Calu3 (cell line): ENCODE measurements around the gene CSPG4. TPM values are rescaled to one million over a fixed set of nuclear protein-coding genes. Genes with fewer than 3 reads are reported as not detected.

Source experiments
- BruUV-seq: library from RNA; stranded (reverse); fragments of 400-500 nt; replicated peaks from 2 replicates; lab custom pipeline; 2021; lab: Mats Ljungman, UMichigan
- CTCF ChIA-PET: fragments of 300-600 bp; sonication (Branson Sonifier 250); formaldehyde crosslinking; loops from one replicate; lab custom pipeline; 2022; ENCODE audit warnings: antibody characterized with exemption; lab: Charles Lee
- DNase-seq: peaks from one replicate; pipeline ENCODE4 v3.0.0; 2022
- H3K27ac Mint-ChIP-seq: one replicate; pipeline ENCODE4 v1.8.0; 2022; ENCODE audit warnings: mixed read lengths; ENCODE audit not compliant: unreplicated experiment
- H3K27me3 Mint-ChIP-seq: one replicate; pipeline ENCODE4 v1.8.0; 2022; ENCODE audit warnings: mixed read lengths; ENCODE audit not compliant: unreplicated experiment
- H3K36me3 Mint-ChIP-seq: one replicate; pipeline ENCODE4 v1.8.0; 2022; ENCODE audit warnings: mild to moderate bottlenecking, moderate library complexity, mixed read lengths; ENCODE audit not compliant: insufficient read depth, unreplicated experiment
- H3K4me1 Mint-ChIP-seq: one replicate; pipeline ENCODE4 v1.8.0; 2022; ENCODE audit warnings: mild to moderate bottlenecking, low read depth, mixed read lengths; ENCODE audit not compliant: unreplicated experiment
- H3K4me3 Mint-ChIP-seq: one replicate; pipeline ENCODE4 v1.8.0; 2022; ENCODE audit warnings: mild to moderate bottlenecking, low read depth, moderate library complexity, mixed read lengths; ENCODE audit not compliant: unreplicated experiment
- H3K9me3 Mint-ChIP-seq: one replicate; pipeline ENCODE4 v1.8.0; 2022; ENCODE audit warnings: low read depth, mixed read lengths; ENCODE audit not compliant: unreplicated experiment
- CTCF ChIP-seq: fragments of 200-600 bp; IDR thresholded peaks from one replicate; pipeline ENCODE4 v1.8.0; 2022; ENCODE audit warnings: antibody characterized with exemption; ENCODE audit not compliant: unreplicated experiment
- intact Hi-C: fragments of 100-400 bp; cut with micrococcal nuclease; formaldehyde crosslinking; loops from one replicate; pipeline ENCODE4 v1.10.0; 2022; ENCODE audit not compliant: unreplicated experiment
- total RNA-seq: library from RNA; stranded (reverse); gene quantifications from 2 replicates; pipeline ENCODE4 v1.2.3, GENCODE V29; 2022

Gene CSPG4
- total RNA-seq, 1 experiment from 2014 or later, result not detected

- intact Hi-C loops, result no loop called here
- Mint-ChIP-seq H3K9me3 (no peaks in the 10 kb centered on the region), H3K27me3 (no peaks in the 10 kb centered on the region), H3K27ac (no peak overlapping the region), H3K36me3 (no peaks in the 10 kb centered on the region), H3K4me1 (peaks cover 20% of the 10 kb centered on the region), H3K4me3 (no peak overlapping the region)
- CTCF ChIA-PET, result interaction anchor here (1.2 kb wide), 1 partner anchor 9 kb away, joined by 5 read pairs; no protein-coding TSS in a partner anchor
- no TSS peak for BruUV-seq
- TF ChIP-seq CTCF, result no peak
- no peak for DNase-seq
Measured at GRCh38 chr15:75675579-75676404, 36.9 kb downstream of the CSPG4 start.

GRCh38 chr15:75674366-75674765, 38.3 kb downstream of the CSPG4 start:
- CTCF ChIA-PET, result interaction anchor here (0.6 kb wide), 1 partner anchor 27 kb away, joined by 3 read pairs; the partner anchor contains the start of gene SNX33
- no TSS peak for BruUV-seq

GRCh38 chr15:75673426-75674235, 39.0 kb downstream of the CSPG4 start:
- no peaks in the 10 kb centered on the region for H3K9me3 Mint-ChIP-seq

More at GRCh38 chr15:75674366-75674765, 38.3 kb downstream of the CSPG4 start:
- TF ChIP-seq CTCF, result no peak
- Mint-ChIP-seq H3K9me3 (no peaks in the 10 kb centered on the region), H3K4me3 (no peak overlapping the region), H3K27me3 (no peaks in the 10 kb centered on the region), H3K36me3 (no peaks in the 10 kb centered on the region), H3K4me1 (peaks cover 29% of the 10 kb centered on the region), H3K27ac (no peak overlapping the region)
- intact Hi-C loops, result no loop called here
- no peak for DNase-seq

More at GRCh38 chr15:75673426-75674235, 39.0 kb downstream of the CSPG4 start:
- H3K27ac Mint-ChIP-seq, result peak overlapping the region; percentile 83
- intact Hi-C loops, result no loop called here
- CTCF ChIA-PET, result interaction anchor here (0.9 to 1.2 kb wide), 4 partner anchors 12 to 305 kb away, joined by 4 to 7 read pairs (median 5); partner anchors contain the start of genes MAN2C1 and SNX33
- H3K27me3 Mint-ChIP-seq, result no peaks in the 10 kb centered on the region
- BruUV-seq, result no TSS peak
- H3K4me1 Mint-ChIP-seq, result peaks cover 36% of the 10 kb centered on the region
- H3K4me3 Mint-ChIP-seq, result no peak overlapping the region
- TF ChIP-seq CTCF, result no peak
- no peaks in the 10 kb centered on the region for H3K36me3 Mint-ChIP-seq
- no peak for DNase-seq
